Activated CD4-positive, alpha-beta T cell treated with anti-CD3 and anti-CD28 coated beads, Interleukin-2, amount 50 U/mL, for 24 hours (primary cell): Measurements from ENCODE around the gene PGM2L1.
A peak's percentile ranks its signal among the peaks of the same experiment; 100 is the strongest.
"Not testable (repeated sequence)": the region's sequence is repeated elsewhere in the genome, so short reads cannot be mapped to it uniquely, and the experiment has no call there.

Source experiments
- DNase-seq, 2 donors: peaks; one replicate each; pipeline ENCODE4 v3.0.0-alpha.2; 2020; ENCODE audit warnings: low read depth in 1 of 2, low spot score in 1 of 2

The PGM2L1 gene

DNA sequence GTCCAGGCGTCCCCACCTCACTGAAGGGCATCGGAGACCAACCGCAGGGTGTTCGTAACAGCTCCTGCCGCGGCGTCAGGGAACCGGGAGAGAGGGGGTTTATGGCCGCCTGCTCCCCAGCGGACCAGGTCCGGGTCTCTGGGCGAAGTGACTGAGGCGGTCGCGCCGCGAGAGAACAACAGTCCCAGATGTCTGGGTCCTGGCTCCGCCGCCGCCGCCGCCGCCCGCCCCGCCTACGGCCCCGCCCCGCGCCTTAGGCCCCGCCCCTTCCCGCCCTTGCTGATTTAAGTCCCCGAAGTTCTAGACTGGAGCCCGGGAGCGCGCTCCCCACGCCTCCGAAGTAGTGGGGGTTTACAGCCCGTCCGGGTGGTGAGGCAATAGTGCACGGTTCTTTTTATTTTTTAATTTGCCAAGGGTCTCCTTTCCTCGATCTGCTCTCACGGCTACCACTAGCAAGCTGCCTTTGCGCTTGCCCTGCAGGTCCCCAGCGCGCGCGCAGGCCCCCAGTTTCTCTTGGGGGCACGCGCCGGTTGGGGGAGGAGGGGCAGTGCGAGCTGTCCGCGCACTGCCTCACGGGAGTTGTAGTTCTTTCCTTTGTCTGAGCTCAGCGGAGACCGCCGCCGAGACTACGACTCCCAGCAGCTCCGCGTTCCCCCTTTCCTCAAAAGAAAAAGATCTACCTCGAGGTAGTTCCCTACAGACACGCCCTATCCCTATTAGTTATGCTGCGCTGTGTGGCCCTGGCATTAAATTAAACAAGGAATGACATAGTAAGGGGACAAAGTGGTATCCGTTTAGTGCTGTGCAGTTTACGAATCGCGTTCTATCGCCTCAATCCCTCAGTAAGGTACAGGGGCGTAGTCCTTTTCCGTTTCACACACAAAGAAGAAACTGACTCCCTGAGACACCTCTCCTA lies at the start of gene PGM2L1:
Gene PGM2L1 (minus strand): TSS at position 190 of the 916 bp plus-strand sequence. CDS start 272 bp downstream, outside the sequence.
- peak; percentile 85 to 89 for DNase-seq

DNA sequence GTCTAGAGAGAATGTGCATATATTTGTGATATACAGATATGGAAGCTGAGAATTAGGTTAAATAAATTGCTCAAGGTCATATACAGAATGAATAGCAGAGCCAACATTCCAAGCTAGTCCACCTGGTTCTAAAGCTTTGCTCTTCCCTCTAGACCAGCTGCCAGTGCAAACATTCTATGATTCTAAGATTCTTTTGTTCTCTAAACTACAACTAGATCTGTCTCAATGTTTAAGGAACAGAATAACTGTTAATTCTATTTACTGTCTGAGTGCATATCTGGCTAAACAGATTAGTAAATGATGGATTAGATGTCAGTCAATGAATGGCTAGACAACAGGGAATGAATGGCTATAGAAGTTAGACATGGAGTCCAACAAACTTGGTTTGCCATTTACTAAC lies 49.5 kb upstream of the PGM2L1 start:
- no peak for DNase-seq

DNA sequence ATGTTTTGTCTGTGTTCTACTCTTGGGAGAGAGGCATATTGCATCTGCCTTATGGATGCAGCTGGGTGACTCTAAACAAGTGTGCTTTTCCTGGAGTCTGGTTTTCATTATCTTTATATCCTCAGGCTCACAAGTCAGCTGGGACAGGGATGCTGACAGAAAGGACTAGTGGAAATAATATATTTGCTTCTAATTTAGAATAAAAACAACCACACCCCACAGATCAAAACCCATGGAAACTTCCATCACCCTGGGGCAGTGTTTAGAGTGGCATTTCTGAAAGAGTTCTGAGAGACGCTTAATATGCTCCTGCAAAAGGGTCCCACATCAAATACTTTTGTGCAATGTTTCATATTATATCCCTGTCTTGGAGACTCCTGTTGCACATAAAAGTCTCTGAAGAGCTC lies 48.3 kb upstream of the PGM2L1 start:
- no peak for DNase-seq

DNA sequence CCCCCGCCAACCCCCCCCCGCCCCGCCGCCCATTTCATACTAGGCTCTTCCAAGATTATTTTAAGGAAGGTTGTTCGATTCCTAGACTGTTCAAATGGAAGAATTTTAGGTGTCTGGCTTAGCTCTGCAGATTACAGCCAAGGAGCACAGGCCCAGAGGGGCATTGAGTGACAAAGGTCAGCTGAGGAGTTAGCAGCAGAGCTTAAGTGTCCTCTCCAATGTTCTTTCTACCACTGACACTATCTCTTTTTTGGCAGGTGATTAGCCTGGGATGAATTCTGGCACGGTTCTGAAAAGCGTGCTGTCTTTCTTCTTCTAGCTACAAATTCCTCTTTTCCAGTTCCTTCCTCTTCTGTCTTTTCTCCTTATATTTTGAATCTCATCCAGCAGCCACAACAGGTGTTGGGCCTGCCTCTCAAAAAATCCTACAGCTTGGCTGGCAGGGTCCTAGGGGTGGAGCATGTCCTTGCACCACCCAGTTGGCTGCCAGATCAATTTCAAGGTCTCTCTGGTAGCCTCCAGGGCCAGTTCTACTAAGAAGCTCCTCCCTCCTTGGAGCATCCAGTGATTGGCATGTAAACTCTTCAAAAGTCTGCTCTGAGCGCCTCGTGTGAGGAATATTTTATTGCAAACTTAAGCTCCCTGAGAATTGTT lies 46.1 kb upstream of the PGM2L1 start:
- no peak for DNase-seq

DNA sequence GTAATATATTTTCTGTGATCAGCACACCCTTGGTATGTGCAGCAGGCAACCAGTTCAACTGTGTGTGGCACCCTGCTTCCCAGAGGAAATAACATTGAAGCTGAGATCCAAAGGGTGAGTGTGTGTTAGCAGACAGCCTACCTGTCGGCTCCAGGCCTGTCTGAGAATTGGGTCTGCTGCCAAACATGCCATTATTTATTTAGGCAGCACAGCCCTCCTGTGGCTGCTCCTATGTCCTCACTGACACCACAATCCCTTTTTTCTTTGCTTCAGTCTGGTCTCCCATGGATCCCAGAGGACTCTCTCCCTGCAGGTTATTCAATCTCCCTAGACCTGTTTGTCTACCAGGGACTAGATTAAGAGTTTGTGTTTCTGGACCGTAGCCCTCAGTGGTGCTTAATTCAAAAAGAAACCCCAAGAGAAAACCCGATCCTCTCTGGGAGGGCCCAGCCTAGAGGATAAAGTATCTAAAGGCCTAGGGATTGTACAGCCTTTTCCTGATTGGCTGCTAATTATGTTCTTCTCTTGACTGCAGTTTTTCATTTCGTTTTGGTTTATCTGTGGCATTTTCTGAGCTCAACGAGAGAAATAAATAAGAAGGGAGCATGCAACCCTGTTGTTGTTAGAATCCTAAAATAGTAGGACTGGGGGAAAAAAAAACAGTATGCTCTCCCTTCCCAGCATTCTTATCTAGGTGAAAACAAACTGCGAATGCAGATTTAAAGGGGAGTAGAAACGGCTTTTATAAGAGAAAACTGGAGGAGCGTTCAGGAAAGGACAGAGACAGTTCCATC lies 45.0 kb upstream of the PGM2L1 start:
- no peak for DNase-seq

DNA sequence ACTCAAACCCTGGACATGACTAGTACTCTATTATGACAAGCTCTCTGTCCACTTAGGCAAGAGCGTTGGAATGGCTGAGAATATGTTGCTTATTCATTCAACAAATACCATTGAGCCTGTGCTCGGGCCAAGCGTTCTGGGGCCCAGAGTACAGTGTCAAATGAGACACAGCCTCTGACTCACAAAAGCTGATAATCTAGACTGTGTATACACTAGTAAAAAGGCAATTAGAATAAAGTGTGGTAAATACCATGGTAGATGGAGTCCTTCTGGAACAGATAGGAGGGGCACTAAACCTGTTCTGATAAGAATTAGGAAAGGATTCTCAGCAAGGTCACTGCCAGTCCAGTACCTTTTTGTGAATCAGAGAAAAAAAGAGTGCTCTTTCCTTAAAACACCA lies 44.4 kb upstream of the PGM2L1 start:
- DNase-seq = no peak

DNA sequence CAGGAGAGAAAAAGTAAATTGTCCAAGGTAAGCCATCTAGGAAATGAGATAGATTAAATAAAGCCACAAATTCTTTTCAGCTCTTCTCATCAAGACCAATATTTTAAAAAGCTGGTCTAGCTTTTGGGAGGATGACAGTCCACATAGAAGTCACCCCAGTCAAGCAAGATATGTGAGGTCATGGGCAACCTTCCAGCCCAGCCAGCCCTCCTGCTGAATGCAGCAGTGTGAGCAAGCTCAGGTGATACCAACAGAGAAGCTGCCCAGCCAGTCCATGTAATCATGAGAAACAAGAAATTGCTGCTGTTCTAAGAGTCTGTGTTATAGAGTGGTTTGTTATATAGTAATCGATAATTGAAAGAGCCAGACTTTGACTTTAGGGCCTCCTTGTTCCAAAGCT lies 40.4 kb upstream of the PGM2L1 start:
- no peak for DNase-seq

DNA sequence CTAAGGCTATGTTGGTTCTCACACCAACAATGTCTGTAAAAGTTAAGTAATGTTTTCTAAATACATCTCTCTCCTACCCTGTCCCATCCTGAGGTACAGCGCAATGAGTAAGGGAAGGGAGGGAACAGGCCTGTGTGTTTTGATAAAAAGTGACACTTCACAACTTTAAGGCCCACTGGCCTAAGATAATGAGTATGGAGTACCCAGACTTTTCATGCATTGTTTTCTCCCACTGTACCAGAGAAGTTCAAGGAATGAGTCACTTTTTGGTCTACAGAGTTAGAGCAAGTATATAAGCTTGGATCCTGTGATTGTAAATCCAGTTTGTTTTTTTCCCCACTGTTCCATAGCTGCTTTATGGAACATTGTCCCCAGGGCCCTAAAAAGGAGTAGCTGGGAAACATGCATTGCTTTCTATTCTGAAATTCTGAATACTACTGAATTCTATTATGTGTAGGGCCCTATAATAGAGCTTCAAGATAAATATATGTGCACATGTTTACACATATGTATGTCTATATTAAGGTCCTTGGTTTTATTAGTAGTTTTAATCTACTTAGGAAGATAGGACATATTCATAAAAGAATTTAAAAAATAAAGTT lies 39.3 kb upstream of the PGM2L1 start:
- DNase-seq = no peak

DNA sequence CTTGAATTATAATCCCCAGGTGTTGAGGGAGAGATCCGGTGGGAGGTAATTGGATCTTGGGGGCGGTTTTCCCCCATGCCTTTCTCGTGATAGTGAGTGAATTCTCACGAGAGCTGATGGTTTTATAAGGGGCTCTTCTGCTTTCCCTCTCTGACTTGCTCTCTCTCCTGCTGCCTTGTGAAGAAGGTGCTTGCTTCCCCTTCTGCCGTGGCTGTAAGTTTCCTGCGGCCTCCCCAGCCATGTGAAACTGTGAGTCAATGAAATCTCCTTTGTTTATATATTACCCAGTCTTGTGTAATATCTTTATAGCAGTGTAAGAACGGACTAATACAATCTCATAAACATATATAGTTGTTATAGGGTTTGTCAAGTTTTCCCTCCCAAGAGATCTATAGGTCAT lies 36.3 kb upstream of the PGM2L1 start:
- no peak for DNase-seq

DNA sequence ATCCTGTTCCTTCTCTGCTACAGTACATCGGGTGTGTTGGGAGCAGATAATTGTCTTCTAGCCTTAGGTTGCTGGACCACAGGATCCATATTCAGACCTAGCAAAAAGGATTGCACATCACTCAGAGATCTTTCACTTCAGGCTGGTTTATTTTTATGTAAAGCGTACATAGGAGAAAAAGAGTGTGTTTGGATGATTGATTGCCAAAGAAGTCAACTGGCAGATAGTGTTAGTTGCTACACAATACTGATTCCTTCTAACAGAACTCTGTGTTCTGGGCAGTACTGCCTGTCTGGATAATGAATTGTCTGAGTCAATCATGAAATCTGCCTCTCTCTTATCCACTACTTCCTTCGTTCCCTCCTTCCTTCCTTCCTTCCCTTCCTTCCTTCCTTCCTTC lies 31.0 kb upstream of the PGM2L1 start:
- DNase-seq = no peak

DNA sequence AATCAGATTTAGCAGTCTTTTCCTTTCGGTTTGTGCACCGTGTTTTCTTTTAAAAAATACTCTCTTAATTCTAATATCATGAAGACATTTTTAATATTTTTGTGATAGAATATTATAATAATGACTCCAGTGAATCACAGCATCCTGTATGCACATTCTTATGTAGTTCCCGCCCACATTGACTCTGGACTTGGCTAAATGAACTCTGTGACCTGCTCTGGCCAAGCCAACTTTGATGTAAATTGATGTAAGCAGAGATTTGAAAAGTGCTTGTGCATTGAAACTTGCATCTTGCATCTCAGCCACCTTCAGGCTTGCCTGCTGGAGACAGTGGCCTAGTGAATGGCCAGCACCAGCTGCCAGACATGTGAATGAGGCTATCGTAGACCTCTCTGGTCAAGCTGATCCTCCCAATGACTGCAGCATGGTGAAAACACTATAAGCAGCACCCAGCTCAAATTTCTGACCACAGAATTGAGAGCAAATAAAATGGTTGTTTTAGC lies 29.2 kb upstream of the PGM2L1 start:
- no peak for DNase-seq

DNA sequence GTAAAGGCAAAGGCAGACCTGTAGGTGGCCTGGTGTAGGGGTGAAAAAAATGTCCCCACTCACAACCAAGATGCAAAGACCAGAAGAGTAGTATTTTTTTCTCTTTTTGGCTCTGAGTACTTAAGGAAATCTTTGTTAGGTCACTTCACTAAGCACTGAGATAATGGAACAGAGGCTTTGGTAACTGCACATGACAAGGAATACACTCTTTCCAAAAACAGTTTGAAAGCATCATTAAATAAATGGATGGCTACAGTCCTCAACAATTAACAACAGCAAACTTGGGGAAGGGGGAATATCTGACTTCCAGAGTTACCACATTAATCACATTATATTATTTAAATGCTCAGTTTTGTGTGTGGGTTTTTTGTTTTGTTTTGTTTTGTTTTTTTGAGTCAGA lies 26.9 kb upstream of the PGM2L1 start:
- no peak for DNase-seq

DNA sequence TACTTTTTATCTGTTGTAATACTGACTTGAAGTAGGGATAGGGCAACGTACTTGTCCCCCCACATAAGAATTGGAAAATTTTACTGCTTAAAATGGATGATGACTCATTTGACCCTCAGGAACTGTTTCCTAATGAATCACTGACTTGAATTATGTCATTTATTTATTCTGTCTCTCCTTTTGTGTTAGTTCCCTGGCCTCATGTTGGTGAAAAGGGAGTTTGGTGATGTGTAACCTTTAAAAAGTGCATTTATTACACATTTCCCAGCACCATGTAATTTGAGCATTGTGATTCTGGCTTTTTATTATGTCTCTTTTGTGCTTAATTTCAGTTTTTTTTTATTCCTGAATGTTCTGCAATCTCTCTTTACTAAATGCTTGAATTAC lies 20.3 kb upstream of the PGM2L1 start:
- DNase-seq = no peak

DNA sequence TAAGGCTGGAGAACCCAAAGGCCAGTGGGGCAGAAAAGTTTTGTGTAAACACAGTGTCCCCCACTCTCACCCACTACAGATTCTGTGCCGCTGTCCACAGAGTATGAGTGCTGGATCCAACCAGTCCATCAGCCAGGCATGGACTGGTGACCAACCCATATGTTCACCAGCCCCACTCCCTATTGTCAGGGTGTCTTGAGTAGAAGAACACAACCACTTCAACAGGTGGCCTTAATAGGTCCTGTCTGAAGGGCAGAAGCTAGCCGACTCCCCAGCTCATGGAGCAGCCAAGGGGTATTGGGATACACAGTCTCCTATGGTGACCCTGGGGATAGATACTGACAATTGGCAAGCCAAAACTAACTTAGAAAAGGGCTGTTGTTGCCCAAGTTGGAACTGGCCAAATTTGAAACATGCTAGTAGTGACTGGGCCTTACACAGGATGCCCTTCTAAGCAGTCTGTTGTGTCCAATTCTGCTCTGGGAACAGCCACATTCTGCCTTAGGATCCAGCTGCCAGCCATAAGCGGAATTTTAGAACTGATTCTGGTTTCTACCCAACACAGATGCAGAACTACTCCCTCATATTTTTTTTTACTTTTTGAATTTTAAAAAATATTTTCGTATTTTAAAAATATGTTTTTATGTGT lies 19.8 kb upstream of the PGM2L1 start:
- DNase-seq = no peak

DNA sequence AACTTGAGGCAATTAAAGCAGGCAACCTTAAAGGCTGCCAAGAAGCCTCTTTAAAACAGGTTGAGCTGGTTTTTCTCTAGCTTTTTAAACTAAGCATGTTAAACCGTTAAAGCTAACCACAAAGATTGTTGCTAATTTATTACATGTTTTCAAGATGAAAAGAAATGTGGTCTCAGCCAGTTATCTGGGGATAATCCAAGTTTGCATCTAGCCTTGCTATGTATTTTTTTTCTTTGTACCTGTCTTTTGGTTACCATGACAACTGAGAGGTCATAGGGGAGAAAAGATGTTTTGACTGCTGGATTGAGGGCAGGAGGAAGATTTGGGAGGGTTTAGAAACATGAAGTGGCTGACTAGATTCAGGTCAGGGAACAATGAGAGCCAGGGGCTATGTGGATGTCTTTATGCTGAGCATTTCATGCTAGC lies 19.2 kb upstream of the PGM2L1 start:
- no peak for DNase-seq

DNA sequence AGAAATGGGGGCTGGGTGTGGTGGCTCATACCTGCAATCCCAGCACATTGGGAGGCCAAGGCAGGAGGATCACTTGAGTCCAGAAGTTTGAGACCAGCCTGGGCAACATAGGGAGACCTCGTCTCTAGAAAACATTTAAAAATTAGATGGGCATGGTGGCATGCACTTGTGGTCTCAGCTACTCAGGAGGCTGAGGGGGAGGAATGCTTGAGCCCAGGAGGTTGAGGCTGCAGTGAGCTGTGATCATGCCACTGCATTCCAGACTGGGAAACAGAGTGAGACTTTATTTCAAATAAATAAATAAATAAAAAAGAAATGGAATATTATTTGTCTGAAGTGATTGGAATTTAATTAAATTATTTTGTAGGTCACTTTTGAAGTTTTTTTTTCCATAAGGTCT lies 18.7 kb upstream of the PGM2L1 start:
- not testable (repeated sequence) for DNase-seq

DNA sequence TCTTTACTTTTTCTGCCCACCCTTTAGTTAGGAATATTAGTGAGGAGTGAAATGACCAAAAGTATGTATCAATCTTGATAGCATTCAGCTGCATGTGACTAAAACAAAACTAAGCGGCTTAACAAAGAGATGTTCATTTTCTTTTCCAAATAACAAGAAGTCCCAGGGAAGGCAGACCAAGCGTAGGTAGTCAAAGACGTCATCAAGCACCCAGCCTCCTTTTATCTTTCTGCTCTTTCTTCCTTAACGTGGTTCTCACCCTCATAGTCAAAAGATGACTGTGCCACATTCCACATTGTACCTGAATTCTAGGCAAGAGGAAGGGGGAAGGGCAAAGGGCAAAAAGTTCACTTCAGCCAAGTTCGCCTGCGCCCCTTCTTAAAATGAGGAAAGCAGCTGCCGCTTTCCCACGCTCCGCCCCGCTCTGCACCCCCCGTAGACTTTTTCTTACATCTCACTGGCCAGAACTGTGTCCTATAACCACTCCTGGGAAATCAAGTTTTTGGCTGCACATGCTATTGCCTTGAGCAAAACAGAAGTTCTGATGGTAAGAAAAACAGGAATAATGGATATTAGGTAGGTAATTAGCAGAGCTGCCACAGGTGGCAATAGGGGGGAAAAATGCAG lies 14.6 kb upstream of the PGM2L1 start:
- no peak for DNase-seq

DNA sequence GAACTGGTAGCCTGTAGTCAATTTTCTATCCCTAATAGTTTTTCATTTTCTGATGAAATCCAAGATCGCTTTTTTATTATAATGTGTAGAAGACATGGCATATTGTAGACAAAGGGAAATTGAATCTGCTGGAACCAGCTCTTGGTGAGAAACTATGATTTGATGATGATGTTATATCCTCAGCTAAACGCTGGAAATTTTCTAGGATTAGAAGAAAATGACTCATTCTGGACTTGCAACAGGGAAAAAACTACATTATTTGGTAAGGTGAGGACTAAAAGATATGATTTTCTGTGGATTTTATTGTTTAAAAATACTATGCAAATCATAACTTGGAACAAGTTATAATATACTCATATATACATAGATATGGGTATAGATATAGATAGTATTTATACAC lies 14.1 kb upstream of the PGM2L1 start:
- no peak for DNase-seq

DNA sequence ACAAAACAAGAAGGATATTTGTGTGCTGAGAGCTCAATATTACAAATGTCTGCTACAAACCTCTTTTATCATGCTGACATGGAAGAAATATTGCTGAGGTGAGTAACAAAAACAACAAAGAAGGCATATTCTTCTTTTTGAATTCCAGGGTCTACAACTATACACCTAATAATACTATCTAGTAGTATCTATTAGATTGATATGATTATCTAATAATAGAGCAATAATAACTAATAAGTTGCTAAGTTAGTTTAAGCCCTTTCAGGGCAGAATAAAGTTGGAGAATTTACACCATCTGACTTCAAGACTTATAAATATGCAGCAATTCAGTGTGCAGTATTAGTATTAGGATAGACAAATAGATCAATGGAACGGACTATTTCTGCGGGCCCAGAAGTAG lies 11.4 kb upstream of the PGM2L1 start:
- DNase-seq = no peak

DNA sequence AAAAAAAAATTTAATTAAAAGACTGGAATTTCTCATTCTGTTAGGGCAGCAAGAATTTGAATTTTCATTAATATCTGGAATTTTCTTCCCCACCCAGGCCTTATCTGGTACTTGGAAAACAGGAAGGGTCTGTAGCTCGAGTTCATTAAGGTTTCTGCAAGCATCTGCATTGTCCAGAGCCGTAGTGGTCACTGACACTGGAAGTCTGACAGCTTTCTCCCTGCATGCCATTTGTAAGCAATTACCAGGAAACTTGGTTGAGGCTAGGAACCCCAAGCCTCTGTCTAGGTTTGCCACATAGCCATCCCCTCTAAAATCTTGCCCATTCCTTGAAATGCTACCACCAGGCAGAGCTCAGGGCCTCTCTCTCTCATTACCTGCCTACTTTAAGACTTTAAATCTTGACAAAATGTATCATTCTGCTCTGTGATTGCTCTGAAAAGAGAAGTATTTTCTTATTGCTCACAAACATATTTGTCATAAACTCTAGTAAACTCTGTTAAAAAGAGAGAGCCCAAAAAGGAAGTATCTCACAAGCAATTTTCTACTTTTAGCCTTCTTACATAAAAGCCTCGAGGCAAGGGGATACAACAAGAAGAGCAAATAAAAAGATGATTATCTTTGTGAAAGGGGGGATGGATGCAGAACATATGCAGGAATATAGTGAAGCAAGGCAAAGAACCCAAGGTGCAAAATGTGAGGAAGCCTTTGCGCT lies 5.5 kb upstream of the PGM2L1 start:
- DNase-seq = no peak
